Measurements from ENCODE around the gene OSBPL7. TPM values are rescaled to one million over a fixed set of nuclear protein-coding genes. Genes with fewer than 3 reads are reported as not detected.

The OSBPL7 gene
- total and polyA plus RNA-seq, 2 of the 13 experiments (the other 11 are each of a cell fraction or from before 2014, with no cell fraction given), result 4.7 to 6.6 TPM

DNA sequence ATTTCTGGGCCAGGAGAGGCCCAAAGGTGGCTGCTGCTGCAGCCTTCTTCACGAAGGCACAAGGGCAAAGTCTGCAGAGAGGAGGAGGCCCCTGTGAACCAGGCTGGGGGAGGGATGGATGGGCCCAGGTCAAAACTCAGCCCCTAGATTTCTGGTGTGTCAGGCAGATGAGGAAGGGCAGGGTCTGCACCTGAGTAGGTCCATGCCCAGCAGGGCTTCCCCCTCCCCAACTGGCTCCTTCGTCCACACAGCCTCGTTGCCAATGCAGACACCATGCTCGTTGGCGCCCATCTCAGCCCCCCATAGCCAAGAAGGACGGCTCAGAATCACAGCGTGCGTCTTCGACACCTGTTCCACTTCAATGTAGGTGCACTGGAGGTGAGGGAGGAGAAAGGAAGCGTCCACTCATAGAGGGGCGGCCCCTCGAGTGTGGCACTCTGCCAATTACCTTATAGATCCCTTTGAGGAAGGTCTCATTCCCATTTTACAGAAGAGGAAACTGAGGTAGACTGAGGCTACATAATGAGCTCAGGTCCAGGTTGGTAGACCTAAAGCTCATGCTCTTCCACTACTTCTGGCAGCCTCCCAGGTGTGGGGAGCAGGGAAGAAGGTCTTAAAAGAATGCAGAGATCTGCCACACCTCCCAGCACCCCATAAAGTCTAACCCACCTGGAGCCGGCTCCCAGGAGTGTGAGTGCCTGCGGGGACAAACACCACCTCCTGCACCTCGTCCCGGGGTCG lies 18.6 kb upstream of the OSBPL7 start (continued):
- TF ChIP-seq, protein P1, sequence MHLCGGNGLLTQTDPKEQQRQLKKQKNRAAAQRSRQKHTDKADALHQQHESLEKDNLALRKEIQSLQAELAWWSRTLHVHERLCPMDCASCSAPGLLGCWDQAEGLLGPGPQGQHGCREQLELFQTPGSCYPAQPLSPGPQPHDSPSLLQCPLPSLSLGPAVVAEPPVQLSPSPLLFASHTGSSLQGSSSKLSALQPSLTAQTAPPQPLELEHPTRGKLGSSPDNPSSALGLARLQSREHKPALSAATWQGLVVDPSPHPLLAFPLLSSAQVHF (CRISPR knock-in tag; IDR thresholded peaks at IDR 0.05), result no peak
- TF ChIP-seq ZMYM3 (CRISPR knock-in tag; IDR thresholded peaks at IDR 0.05), result peak; percentile 95
- TF ChIP-seq, protein P2, sequence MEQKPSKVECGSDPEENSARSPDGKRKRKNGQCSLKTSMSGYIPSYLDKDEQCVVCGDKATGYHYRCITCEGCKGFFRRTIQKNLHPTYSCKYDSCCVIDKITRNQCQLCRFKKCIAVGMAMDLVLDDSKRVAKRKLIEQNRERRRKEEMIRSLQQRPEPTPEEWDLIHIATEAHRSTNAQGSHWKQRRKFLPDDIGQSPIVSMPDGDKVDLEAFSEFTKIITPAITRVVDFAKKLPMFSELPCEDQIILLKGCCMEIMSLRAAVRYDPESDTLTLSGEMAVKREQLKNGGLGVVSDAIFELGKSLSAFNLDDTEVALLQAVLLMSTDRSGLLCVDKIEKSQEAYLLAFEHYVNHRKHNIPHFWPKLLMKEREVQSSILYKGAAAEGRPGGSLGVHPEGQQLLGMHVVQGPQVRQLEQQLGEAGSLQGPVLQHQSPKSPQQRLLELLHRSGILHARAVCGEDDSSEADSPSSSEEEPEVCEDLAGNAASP (CRISPR knock-in tag; IDR thresholded peaks at IDR 0.05; ENCODE audit: borderline replicate concordance), result no peak
- TF ChIP-seq ERF (CRISPR knock-in tag; IDR thresholded peaks at IDR 0.05), result no peak
- TF ChIP-seq RARA (CRISPR knock-in tag; IDR thresholded peaks at IDR 0.05), result no peak
- 0 out of 2 replicates have a peak, but pooled peaks have one; percentile 1 for TF ChIP-seq SNAPC2 (CRISPR knock-in tag; IDR thresholded peaks at IDR 0.05)
- TF ChIP-seq HES4 (CRISPR knock-in tag; IDR thresholded peaks at IDR 0.05; ENCODE audit: borderline replicate concordance), result no peak
- TF ChIP-seq ZNF550 (CRISPR knock-in tag; IDR thresholded peaks at IDR 0.05; ENCODE audit: borderline replicate concordance), result peak; percentile 79; the same call in 1 of the 2 replicates
- 0 out of 2 replicates have a peak, but pooled peaks have one; percentile 42 for TF ChIP-seq KDM1A (CRISPR knock-in tag; IDR thresholded peaks at IDR 0.05)
- peak; percentile 33; the same call in 1 of the 2 replicates for TF ChIP-seq ADNP (CRISPR knock-in tag; IDR thresholded peaks at IDR 0.05)
- TF ChIP-seq ZNF570 (CRISPR knock-in tag; IDR thresholded peaks at IDR 0.05; ENCODE audit: borderline replicate concordance), result peak; percentile 41; the same call in 1 of the 2 replicates
- no peak for TF ChIP-seq FOXK1 (CRISPR knock-in tag; IDR thresholded peaks at IDR 0.05; ENCODE audit: borderline replicate concordance, low read depth)
- TF ChIP-seq ZNF296 (CRISPR knock-in tag; conservative IDR thresholded peaks at IDR 0.05), result 0 out of 2 replicates have a peak, but pooled peaks have one; percentile 8
- TF ChIP-seq, protein P3, sequence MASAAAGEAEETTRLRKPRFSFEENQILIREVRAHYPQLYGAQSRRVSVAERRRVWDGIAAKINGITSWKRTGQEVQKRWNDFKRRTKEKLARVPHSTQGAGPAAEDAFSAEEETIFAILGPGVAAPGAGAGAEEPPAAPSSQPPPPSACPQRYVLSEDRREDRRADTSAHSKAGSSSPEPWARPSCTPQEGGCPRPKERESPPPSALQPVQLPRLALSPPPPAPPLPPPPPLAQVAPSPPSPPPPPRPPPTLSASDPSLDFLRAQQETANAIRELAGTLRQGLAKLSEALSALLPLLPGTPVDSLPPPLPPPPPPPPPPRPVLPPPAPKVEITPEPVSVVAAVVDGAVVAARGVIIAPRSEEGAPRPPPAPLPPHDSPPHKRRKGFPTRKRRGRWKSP (CRISPR knock-in tag; IDR thresholded peaks at IDR 0.05), result no peak
- no peak for TF ChIP-seq SMC3 (IDR thresholded peaks at IDR 0.05; ENCODE audit: low read length)
- peak; percentile 11; the same call in 1 of the 2 replicates for TF ChIP-seq ZNF839 (CRISPR knock-in tag; IDR thresholded peaks at IDR 0.05; ENCODE audit: borderline replicate concordance)
- 0 out of 2 replicates have a peak, but pooled peaks have one; percentile 54 for TF ChIP-seq FLYWCH1 (CRISPR knock-in tag; IDR thresholded peaks at IDR 0.05)
- TF ChIP-seq CHCHD3 (CRISPR knock-in tag; IDR thresholded peaks at IDR 0.05), result peak; percentile 33; the same call in 1 of the 2 replicates
- TF ChIP-seq ZNF12 (CRISPR knock-in tag; IDR thresholded peaks at IDR 0.05), result no peak
- peak; percentile 36; the same call in 1 of the 2 replicates for TF ChIP-seq CC2D1A (CRISPR knock-in tag; IDR thresholded peaks at IDR 0.05)
- 0 out of 2 replicates have a peak, but pooled peaks have one; percentile 16 for TF ChIP-seq HNF4G (IDR thresholded peaks at IDR 0.05; ENCODE audit: borderline replicate concordance, low read depth, low read length)
- TF ChIP-seq HNF4G (CRISPR knock-in tag; IDR thresholded peaks at IDR 0.05; ENCODE audit: borderline replicate concordance, low read depth), result no peak
- no peak for TF ChIP-seq BCL6 (CRISPR knock-in tag; IDR thresholded peaks at IDR 0.05)
- TF ChIP-seq HNF4A (CRISPR knock-in tag; IDR thresholded peaks at IDR 0.05), result peak; percentile 41

All from HepG2 (cell line).